ENCODE measurements around the gene LONP1. TPM values are rescaled to one million over a fixed set of nuclear protein-coding genes. Genes with fewer than 3 reads are reported as not detected.
A peak's percentile ranks its signal among the peaks of the same experiment; 100 is the strongest.

LONP1 gene
- total RNA-seq, 1 experiment from 2014 or later = 113 TPM

GRCh38 chr19:5680437-5681368 is 39.2 kb downstream of the LONP1 start, which contains the start of the genes HSD11B1L and MICOS13:
Gene HSD11B1L, plus strand, starts transcription at chr19:5681027. Its CDS starts 3,806 bp downstream, at chr19:5684833.
Gene MICOS13, minus strand, starts transcription at chr19:5680516. Its CDS starts 30 bp downstream, at chr19:5680486.
- Histone ChIP-seq H2AK5ac (ENCODE audit: insufficient read length, low read length) (no peak within 1 kb of the TSS), H3K9ac (ENCODE audit: extremely low read depth, insufficient read length, low read length) (peak within 1 kb of the TSS; percentile 50)
- no CpG with 5 or more reads among the region's 94 CpGs for whole genome bisulfite sequencing (ENCODE audit: extremely low coverage, insufficient read length, low lambda C conversion rate)

More at GRCh38 chr19:5680437-5681368, 39.2 kb downstream of the LONP1 start, which contains the start of the genes HSD11B1L and MICOS13:
- H3K4me2 ChIP-seq (ENCODE audit: insufficient read depth, insufficient read length, low read length) = peak within 1 kb of the TSS; percentile 69
- no peak for TF ChIP-seq CTCF (conservative IDR thresholded peaks at IDR 0.05)
- H3K4me1 ChIP-seq (ENCODE audit: insufficient read depth, low read length) = no peaks in the 10 kb centered on the region; the same call in 1 of the 2 replicates
- H3T11ph ChIP-seq (ENCODE audit: low read length) = no peak within 1 kb of the TSS
- peak within 1 kb of the TSS; percentile 49; the same call in 1 of the 2 replicates for H3K14ac ChIP-seq (ENCODE audit: insufficient read depth, low read length)
- H4K5ac ChIP-seq (ENCODE audit: insufficient read length, low read depth, low read length) = no peak within 1 kb of the TSS
- H3K79me1 ChIP-seq (ENCODE audit: insufficient read depth, low read depth, low read length, poor library complexity, severe bottlenecking) = no peaks in the 10 kb centered on the region
- peaks cover 0 to 3% (median 0%) of the 10 kb centered on the region in 3 experiments; a peak in 1 of 7 replicates for H3K36me3 Mint-ChIP-seq (ENCODE audit: insufficient read depth in 1 of 3, low read depth in 3 of 3)
- no peaks in the 10 kb centered on the region for H3K27me3 ChIP-seq (ENCODE audit: insufficient read depth, low read length)
- H3K79me2 ChIP-seq (ENCODE audit: insufficient read depth, low read length) = no peaks in the 10 kb centered on the region
- H3K23me2 ChIP-seq (ENCODE audit: insufficient read length, low read depth, low read length, poor library complexity, severe bottlenecking) = peaks cover 14% of the 10 kb centered on the region
- H3K4me1 Mint-ChIP-seq = peaks cover 20 to 28% of the 10 kb centered on the region in 2 experiments
- H3K9me3 ChIP-seq (ENCODE audit: control insufficient read depth, low read depth, low read length) = no peaks in the 10 kb centered on the region
- peaks cover 0 to 2% of the 10 kb centered on the region in 2 experiments; a peak in 2 of 5 replicates for H3K9me3 Mint-ChIP-seq
- peak within 1 kb of the TSS; percentile 94 to 99 (median 95) for H3K27ac Mint-ChIP-seq
- no peak within 1 kb of the TSS for H2BK12ac ChIP-seq (ENCODE audit: insufficient read length, low read depth, low read length)
- H4K20me1 ChIP-seq (ENCODE audit: control insufficient read depth, insufficient read depth, insufficient read length) = no peaks in the 10 kb centered on the region
- no peak within 1 kb of the TSS for H3K23ac ChIP-seq (ENCODE audit: insufficient read length, low read depth, low read length)
- H2AFZ ChIP-seq (ENCODE audit: low read length) = no peak within 1 kb of the TSS
- no peak within 1 kb of the TSS for H3K56ac ChIP-seq (ENCODE audit: insufficient read length, low read depth, low read length)
- DNase-seq = peak; percentile 99
- no peak within 1 kb of the TSS for H4K91ac ChIP-seq (ENCODE audit: insufficient read length, low read depth, low read length)
- no peak within 1 kb of the TSS for H2BK120ac ChIP-seq (ENCODE audit: low read depth, low read length, poor library complexity, severe bottlenecking)
- H4K8ac ChIP-seq (replicated peaks; ENCODE audit: insufficient read length, low read depth, low read length) = no peak within 1 kb of the TSS
- no peak within 1 kb of the TSS for H2BK15ac ChIP-seq (ENCODE audit: low read depth, low read length)
- peak within 1 kb of the TSS; percentile 92 to 98 for H3K4me3 Mint-ChIP-seq
- no peak within 1 kb of the TSS for H3K4ac ChIP-seq (ENCODE audit: low read depth, low read length)
- peak within 1 kb of the TSS; percentile 93 for H3K18ac ChIP-seq (ENCODE audit: insufficient read length, low read depth, low read length)
- peaks cover 9% of the 10 kb centered on the region for H3K27me3 Mint-ChIP-seq (ENCODE audit: low read depth)
- no peak within 1 kb of the TSS for H2BK5ac ChIP-seq (ENCODE audit: insufficient read length, low read length)
- no peak within 1 kb of the TSS for H2BK20ac ChIP-seq (ENCODE audit: low read depth, low read length, poor library complexity, severe bottlenecking)
- no peak within 1 kb of the TSS for H3K27ac ChIP-seq (ENCODE audit: insufficient read length, low read depth, low read length)
